HEK293 (cell line): ENCODE results near the gene HSF2.

Experiments used
- CTCF ChIA-PET: fragments of 350-600 bp; formaldehyde crosslinking; extraction: SDS; loops from one replicate; lab custom pipeline; 2021; ENCODE audit warnings: antibody characterized with exemption; lab: Yijun Ruan, JAX
- POLR2A ChIA-PET: fragments of 300-600 bp; formaldehyde crosslinking; extraction: SDS; loops from one replicate; lab custom pipeline; 2020; ENCODE audit warnings: antibody characterized with exemption, inconsistent platforms; lab: Yijun Ruan, JAX
- H3K27ac ChIP-seq: fragments of 200-500 bp; sonication (Bioruptor generic); 2 replicates; pipeline ENCODE4 v1.5.1; 2014; ENCODE audit warnings: low read depth, low read length, control low read depth, inconsistent platforms; ENCODE audit errors: extremely low read depth
- H3K36me3 ChIP-seq, 2 experiments: fragments of 200-500 bp in 1 of 2; sonication (Bioruptor generic) in 1 of 2; 1 replicate in 1 of 2; 2 replicates in 1 of 2; pipeline ENCODE4 v1.5.1; 2014 to 2017; ENCODE audit warnings: inconsistent platforms in 2 of 2, low read length in 2 of 2; ENCODE audit not compliant: control insufficient read depth in 2 of 2, insufficient read depth in 1 of 2
- H3K4me1 ChIP-seq: fragments of 200-500 bp; sonication (Bioruptor generic); 2 replicates; pipeline ENCODE4 v1.5.1; 2014; ENCODE audit warnings: mild to moderate bottlenecking, low read length, inconsistent platforms; ENCODE audit not compliant: control insufficient read depth, insufficient read depth
- H3K4me3 ChIP-seq: 2 replicates; pipeline ENCODE4 v1.5.1; 2011; ENCODE audit warnings: low read depth, mild to moderate bottlenecking, control low read depth, low read length, moderate library complexity
- H3K9me3 ChIP-seq: fragments of 200-500 bp; sonication (Bioruptor generic); 2 replicates; pipeline ENCODE4 v1.5.1; 2014; ENCODE audit warnings: low read depth, low read length, inconsistent platforms; ENCODE audit not compliant: control insufficient read depth, insufficient read depth
- CTCF ChIP-seq: fragments of 450-650 bp; formaldehyde crosslinking; IDR thresholded peaks from 2 replicates; pipeline ENCODE4 v1.5.1; 2016; ENCODE audit warnings: missing biosample characterization, missing genetic modification characterization
- GLI4 ChIP-seq: fragments of 450-650 bp; formaldehyde crosslinking; IDR thresholded peaks from 2 replicates; pipeline ENCODE4 v1.5.1; 2016; ENCODE audit warnings: missing biosample characterization, missing genetic modification characterization
- KLF17 ChIP-seq: fragments of 450-650 bp; formaldehyde crosslinking; IDR thresholded peaks from 2 replicates; pipeline ENCODE4 v1.5.1; 2016; ENCODE audit warnings: missing biosample characterization, missing genetic modification characterization
- PRDM4 ChIP-seq: fragments of 450-650 bp; formaldehyde crosslinking; IDR thresholded peaks from 2 replicates; pipeline ENCODE4 v1.5.1; 2017; ENCODE audit warnings: missing biosample characterization, missing genetic modification characterization
- PRDM6 ChIP-seq: fragments of 450-650 bp; formaldehyde crosslinking; IDR thresholded peaks from 2 replicates; pipeline ENCODE4 v1.5.1; 2017; ENCODE audit warnings: missing biosample characterization, missing genetic modification characterization
- ZBTB17 ChIP-seq: fragments of 450-650 bp; formaldehyde crosslinking; IDR thresholded peaks from 2 replicates; pipeline ENCODE4 v1.5.1; 2016; ENCODE audit warnings: missing biosample characterization, missing genetic modification characterization
- ZBTB26 ChIP-seq: fragments of 450-650 bp; formaldehyde crosslinking; optimal IDR thresholded peaks from 2 replicates; pipeline ENCODE3; 2016; ENCODE audit warnings: missing biosample characterization, mild to moderate bottlenecking, missing genetic modification characterization
- ZFP37 ChIP-seq: fragments of 450-650 bp; formaldehyde crosslinking; IDR thresholded peaks from 2 replicates; pipeline ENCODE4 v1.5.1; 2016; ENCODE audit warnings: missing biosample characterization, missing genetic modification characterization
- ZNF10 ChIP-seq: fragments of 450-650 bp; formaldehyde crosslinking; IDR thresholded peaks from 2 replicates; pipeline ENCODE4 v1.5.1; 2017; ENCODE audit warnings: missing biosample characterization, missing genetic modification characterization
- ZNF140 ChIP-seq: fragments of 450-650 bp; formaldehyde crosslinking; IDR thresholded peaks from 2 replicates; pipeline ENCODE4 v1.5.1; 2016; ENCODE audit warnings: missing biosample characterization, missing genetic modification characterization
- ZNF19 ChIP-seq: fragments of 450-650 bp; formaldehyde crosslinking; IDR thresholded peaks from 2 replicates; pipeline ENCODE4; 2016; ENCODE audit warnings: missing biosample characterization, missing genetic modification characterization, low read depth
- ZNF2 ChIP-seq: fragments of 450-650 bp; formaldehyde crosslinking; IDR thresholded peaks from 2 replicates; pipeline ENCODE4 v1.5.1; 2016; ENCODE audit warnings: missing biosample characterization, missing genetic modification characterization
- ZNF221 ChIP-seq: fragments of 450-650 bp; formaldehyde crosslinking; IDR thresholded peaks from 2 replicates; pipeline ENCODE4 v1.5.1; 2017; ENCODE audit warnings: missing biosample characterization, missing genetic modification characterization, borderline replicate concordance
- ZNF248 ChIP-seq: fragments of 450-650 bp; formaldehyde crosslinking; IDR thresholded peaks from 2 replicates; pipeline ENCODE4 v1.5.1; 2017; ENCODE audit warnings: missing biosample characterization, missing genetic modification characterization
- ZNF335 ChIP-seq: fragments of 450-650 bp; formaldehyde crosslinking; conservative IDR thresholded peaks from 2 replicates; pipeline ENCODE4 v1.5.1; 2016; ENCODE audit warnings: missing biosample characterization, missing genetic modification characterization
- ZNF510 ChIP-seq: fragments of 450-650 bp; formaldehyde crosslinking; IDR thresholded peaks from 2 replicates; pipeline ENCODE4 v1.5.1; 2018; ENCODE audit warnings: mild to moderate bottlenecking, missing genetic modification characterization, missing biosample characterization; ENCODE audit not compliant: insufficient replicate concordance
- ZNF518A ChIP-seq: fragments of 450-650 bp; formaldehyde crosslinking; conservative IDR thresholded peaks from 2 replicates; pipeline ENCODE4 v1.5.1; 2016; ENCODE audit warnings: low read depth, missing biosample characterization, missing genetic modification characterization
- ZNF521 ChIP-seq: fragments of 450-650 bp; formaldehyde crosslinking; IDR thresholded peaks from 2 replicates; pipeline ENCODE4 v1.5.1; 2017; ENCODE audit warnings: missing biosample characterization, mild to moderate bottlenecking, missing genetic modification characterization
- ZNF585B ChIP-seq: fragments of 450-650 bp; formaldehyde crosslinking; IDR thresholded peaks from 2 replicates; pipeline ENCODE4 v1.5.1; 2016; ENCODE audit warnings: missing biosample characterization, missing genetic modification characterization
- ZNF791 ChIP-seq: fragments of 450-650 bp; formaldehyde crosslinking; IDR thresholded peaks from 2 replicates; pipeline ENCODE4 v1.5.1; 2016; ENCODE audit warnings: missing biosample characterization, missing genetic modification characterization

Gene HSF2

GRCh38 chr6:122472022-122472340 is 72.5 kb downstream of the HSF2 start:
- Histone ChIP-seq H3K4me1 (0 out of 2 replicates have a peak, but pooled peaks cover 4% of the 10 kb centered on the region), H3K36me3 (no peaks in the 10 kb centered on the region), H3K4me3 (peak overlapping the region; percentile 66), H3K27ac (peak overlapping the region; percentile 49), H3K9me3 (no peaks in the 10 kb centered on the region)
- CTCF ChIA-PET: interaction anchor here (0.7 to 4.3 kb wide), 5 partner anchors 20 to 287 kb away, joined by 3 to 26 read pairs (median 3); no protein-coding TSS in a partner anchor
- TF ChIP-seq ZFP37 (peak; percentile 34; the same call in 1 of the 2 replicates), ZNF518A (0 out of 2 replicates have a peak, but pooled peaks have one; percentile 4), ZBTB26 (peak; percentile 11), ZNF585B (peak; percentile 51), ZNF335 (tag by site-specific recombination) (peak; percentile 3; the same call in 1 of the 2 replicates), KLF17 (tag by site-specific recombination) (no peak)
- POLR2A ChIA-PET: interaction anchor here (0.7 to 1.8 kb wide), 2 partner anchors 73 to 318 kb away, joined by 3 to 10 read pairs; partner anchors contain the start of gene HSF2

GRCh38 chr6:122476131-122476530 is 76.7 kb downstream of the HSF2 start:
- H3K4me3 ChIP-seq: no peak overlapping the region
- CTCF ChIA-PET: interaction anchor here (0.9 to 4.3 kb wide), 2 partner anchors 54 to 251 kb away, joined by 5 to 26 read pairs; no protein-coding TSS in a partner anchor
- H3K36me3 ChIP-seq: no peaks in the 10 kb centered on the region
- POLR2A ChIA-PET: no interaction called here
- H3K9me3 ChIP-seq: no peaks in the 10 kb centered on the region
- no peak overlapping the region for H3K27ac ChIP-seq
- no peaks in the 10 kb centered on the region for H3K4me1 ChIP-seq
- TF ChIP-seq ZNF140 (no peak), ZNF248 (tag by site-specific recombination) (no peak), PRDM6 (peak; percentile 16; the same call in 1 of the 2 replicates), ZNF510 (no peak), CTCF (tag by site-specific recombination) (0 out of 2 replicates have a peak, but pooled peaks have one; percentile 11), ZNF221 (tag by site-specific recombination) (no peak), ZNF791 (tag by site-specific recombination) (no peak), PRDM4 (tag by site-specific recombination) (no peak), ZNF2 (tag by site-specific recombination) (no peak), GLI4 (tag by site-specific recombination) (no peak), ZNF19 (tag by site-specific recombination) (no peak), ZNF10 (tag by site-specific recombination) (no peak), ZNF521 (tag by site-specific recombination) (no peak), ZBTB17 (no peak)
